SK-N-SH (cell line): ENCODE results near the gene MMP23B. TPM values are rescaled to one million over a fixed set of nuclear protein-coding genes. Genes with fewer than 3 reads are reported as not detected.

Source experiments
- CTCF ChIA-PET: fragments of 300-600, 350-600 bp; formaldehyde crosslinking; extraction: SDS; loops from one replicate; lab custom pipeline; 2021; lab: Yijun Ruan, JAX
- POLR2A ChIA-PET: fragments of 350-600 bp; sonication (Branson Sonifier 250); formaldehyde crosslinking; extraction: SDS; loops from one replicate; lab custom pipeline; 2020; ENCODE audit warnings: antibody characterized with exemption, inconsistent platforms; lab: Yijun Ruan, JAX
- DNase-seq: peaks from one replicate; pipeline ENCODE4 v3.0.0; 2012
- H2AFZ ChIP-seq: fragments of 200-600 bp; sonication (generic); 2 replicates; pipeline ENCODE4 v1.8.1; 2016; ENCODE audit warnings: antibody characterized with exemption, mild to moderate bottlenecking, low read depth
- H3F3A ChIP-seq: fragments of 200-600 bp; sonication (generic); replicated peaks from 2 replicates; pipeline ENCODE3; 2016; ENCODE audit warnings: antibody characterized with exemption, mild to moderate bottlenecking; ENCODE audit not compliant: insufficient read depth
- H3K27ac ChIP-seq, 2 experiments: fragments of 200-500 bp in 1 of 2; fragments of 200-600 bp in 1 of 2; sonication (Bioruptor generic) in 1 of 2; sonication (generic), shearing (Covaris generic) in 1 of 2; 2 replicates each; pipeline versions ENCODE4 v1.5.1 to v1.6.1; 2014 to 2016; ENCODE audit warnings: low read depth in 2 of 2, inconsistent platforms in 1 of 2, low read length in 1 of 2, mild to moderate bottlenecking in 1 of 2, mixed read lengths in 1 of 2
- H3K27me3 ChIP-seq: fragments of 200-600 bp; sonication (generic), shearing (Covaris generic); 2 replicates; pipeline ENCODE4 v1.6.1; 2016; ENCODE audit warnings: mixed run types; ENCODE audit not compliant: insufficient read depth
- H3K36me3 ChIP-seq, 2 experiments: fragments of 200-500 bp in 1 of 2; fragments of 200-600 bp in 1 of 2; sonication (Bioruptor generic) in 1 of 2; sonication (generic) in 1 of 2; replicated peaks in 1 of 2; 2 replicates each; pipeline versions ENCODE3 to v1.5.1; 2014 to 2016; ENCODE audit warnings: low read length in 1 of 2, mild to moderate bottlenecking in 1 of 2; ENCODE audit not compliant: insufficient read depth in 2 of 2, control insufficient read depth in 1 of 2
- H3K4me1 ChIP-seq, 2 experiments: fragments of 200-500 bp in 1 of 2; fragments of 200-600 bp in 1 of 2; sonication (Bioruptor generic) in 1 of 2; sonication (generic), shearing (Covaris generic) in 1 of 2; 2 replicates each; pipeline versions ENCODE4 v1.5.1 to v1.6.1; 2014 to 2016; ENCODE audit warnings: low read depth in 1 of 2, low read length in 1 of 2, mixed run types in 1 of 2; ENCODE audit not compliant: insufficient read depth in 2 of 2, control insufficient read depth in 1 of 2
- H3K4me2 ChIP-seq: fragments of 200-600 bp; sonication (generic), shearing (Covaris generic); 2 replicates; pipeline ENCODE4 v1.6.1; 2017; ENCODE audit warnings: mixed run types
- H3K4me3 ChIP-seq, 2 experiments: fragments of 200-500 bp in 1 of 2; fragments of 200-600 bp in 1 of 2; sonication (Bioruptor generic) in 1 of 2; sonication (generic), shearing (Covaris generic) in 1 of 2; 2 replicates each; pipeline versions ENCODE4 v1.5.1 to v1.8.1; 2014 to 2016; ENCODE audit warnings: low read depth in 2 of 2, inconsistent platforms in 1 of 2, low read length in 1 of 2, mild to moderate bottlenecking in 1 of 2, mixed read lengths in 1 of 2, moderate library complexity in 1 of 2
- H3K79me2 ChIP-seq: fragments of 200-600 bp; sonication (generic); 2 replicates; pipeline ENCODE4 v1.8.1; 2017; ENCODE audit warnings: mild to moderate bottlenecking; ENCODE audit not compliant: insufficient read depth
- H3K9ac ChIP-seq: fragments of 200-600 bp; sonication (generic); 2 replicates; pipeline ENCODE4 v1.6.1; 2017; ENCODE audit warnings: mixed run types
- H3K9me2 ChIP-seq: fragments of 200-600 bp; sonication (generic); 2 replicates; pipeline ENCODE4 v1.6.1; 2017; ENCODE audit warnings: mixed run types
- H3K9me3 ChIP-seq: fragments of 200-600 bp; sonication (generic); 2 replicates; pipeline ENCODE4 v1.6.1; 2017; ENCODE audit warnings: mixed run types, mild to moderate bottlenecking, moderate library complexity
- H4K20me1 ChIP-seq: fragments of 200-600 bp; sonication (generic); 2 replicates; pipeline ENCODE4 v1.6.1; 2017; ENCODE audit warnings: mild to moderate bottlenecking, mixed run types; ENCODE audit not compliant: insufficient read depth
- CTCF ChIP-seq: fragments of 200-600 bp; sonication (generic); IDR thresholded peaks from 2 replicates; pipeline ENCODE4 v1.6.1; 2017; ENCODE audit warnings: antibody characterized with exemption, mild to moderate bottlenecking, moderate library complexity
- FOXJ3 ChIP-seq: sonication (generic); formaldehyde crosslinking; IDR thresholded peaks from 2 replicates; pipeline ENCODE4 v1.5.1; 2020; ENCODE audit warnings: mild to moderate bottlenecking, missing genetic modification reagents
- GABPA ChIP-seq: IDR thresholded peaks from 2 replicates; pipeline ENCODE4 v1.4.0; 2012; ENCODE audit warnings: low read depth, mild to moderate bottlenecking
- GATA2 ChIP-seq: sonication (generic); formaldehyde crosslinking; IDR thresholded peaks from 2 replicates; pipeline ENCODE4 v1.5.0; 2020; ENCODE audit warnings: mild to moderate bottlenecking, missing genetic modification reagents
- JUND ChIP-seq: IDR thresholded peaks from 2 replicates; pipeline ENCODE4 v1.4.0; 2012
- POLR2AphosphoS5 ChIP-seq: IDR thresholded peaks from 2 replicates; pipeline ENCODE4 v1.6.1; 2012; ENCODE audit warnings: low read depth, low read length
- RAD21 ChIP-seq: IDR thresholded peaks from 2 replicates; pipeline ENCODE4 v1.6.1; 2012; ENCODE audit warnings: mild to moderate bottlenecking, low read length
- RFX5 ChIP-seq: IDR thresholded peaks from 2 replicates; pipeline ENCODE4 v1.6.1; 2012; ENCODE audit warnings: mild to moderate bottlenecking, improper control_type of control experiment, low read length
- SMC3 ChIP-seq: IDR thresholded peaks from 2 replicates; pipeline ENCODE4 v1.6.1; 2012; ENCODE audit warnings: low read depth, low read length, improper control_type of control experiment
- TCF12 ChIP-seq: IDR thresholded peaks from 2 replicates; pipeline ENCODE4 v1.4.0; 2012
- USF1 ChIP-seq: IDR thresholded peaks from 2 replicates; pipeline ENCODE4 v1.4.0; 2012; ENCODE audit warnings: low read depth, borderline replicate concordance
- WGBS: methylation state at CpG from one replicate; pipeline ENCODE4 v1.1.6; 2017; ENCODE audit warnings: low lambda C conversion rate; 5-methylcytosine and 5-hydroxymethylcytosine counted together
- polyA plus RNA-seq, 3 experiments: library from polyadenylated mRNA; depleted of rRNA; stranded (reverse); fragments of >200 nt; gene quantifications; 2 replicates each; pipeline ENCODE4 v1.2.3, GENCODE V29; 2012
- TF ChIP-seq, protein P1 (sequence below): fragments of 150-350 bp; IDR thresholded peaks from 2 replicates; pipeline ENCODE4 v1.6.1; 2017; ENCODE audit warnings: antibody characterized with exemption, low read length, low read depth, borderline replicate concordance
- TF ChIP-seq, protein P2 (sequence below): IDR thresholded peaks from 2 replicates; pipeline ENCODE4; 2012

MMP23B gene
- polyA plus RNA-seq, 1 of the 3 experiments (the other 2 are of a cell fraction) = 1.2 TPM

- Histone ChIP-seq H3F3A (no peaks in the 10 kb centered on the region), H3K9me2 (no peaks in the 10 kb centered on the region), H2AFZ (no peak overlapping the region), H3K79me2 (peaks cover 28% of the 10 kb centered on the region), H3K4me3 (no peak overlapping the region), H3K9ac (no peak overlapping the region), H3K36me3 (no peaks in the 10 kb centered on the region), H3K9me3 (no peaks in the 10 kb centered on the region)
- no peak for DNase-seq
- WGBS = 89% methylated on average over 3 of the region's 3 CpGs
- TF ChIP-seq USF1 (no peak), JUND (no peak), GABPA (no peak), SMC3 (no peak), TCF12 (no peak), RAD21 (no peak), FOXJ3 (no peak)
- TF ChIP-seq, protein P1, sequence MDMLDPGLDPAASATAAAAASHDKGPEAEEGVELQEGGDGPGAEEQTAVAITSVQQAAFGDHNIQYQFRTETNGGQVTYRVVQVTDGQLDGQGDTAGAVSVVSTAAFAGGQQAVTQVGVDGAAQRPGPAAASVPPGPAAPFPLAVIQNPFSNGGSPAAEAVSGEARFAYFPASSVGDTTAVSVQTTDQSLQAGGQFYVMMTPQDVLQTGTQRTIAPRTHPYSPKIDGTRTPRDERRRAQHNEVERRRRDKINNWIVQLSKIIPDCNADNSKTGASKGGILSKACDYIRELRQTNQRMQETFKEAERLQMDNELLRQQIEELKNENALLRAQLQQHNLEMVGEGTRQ = no peak
- TF ChIP-seq, all 33 proteins: peak for 0
- Histone ChIP-seq H3K4me1 (peaks cover 0 to 17% of the 10 kb centered on the region in 2 experiments; a peak in 1 of 4 replicates), H3K27me3 (no peaks in the 10 kb centered on the region), H4K20me1 (peaks cover 10% of the 10 kb centered on the region), H3K4me2 (no peak overlapping the region), H3K27ac (no peak overlapping the region)
- ChIA-PET CTCF (no interaction called here), POLR2A (interaction anchor here (0.7 kb wide), 1 partner anchor 12 kb away, joined by 5 read pairs; no protein-coding TSS in a partner anchor)
Measured at GRCh38 chr1:1612104-1612400, 19.9 kb upstream of the MMP23B start.

DNA sequence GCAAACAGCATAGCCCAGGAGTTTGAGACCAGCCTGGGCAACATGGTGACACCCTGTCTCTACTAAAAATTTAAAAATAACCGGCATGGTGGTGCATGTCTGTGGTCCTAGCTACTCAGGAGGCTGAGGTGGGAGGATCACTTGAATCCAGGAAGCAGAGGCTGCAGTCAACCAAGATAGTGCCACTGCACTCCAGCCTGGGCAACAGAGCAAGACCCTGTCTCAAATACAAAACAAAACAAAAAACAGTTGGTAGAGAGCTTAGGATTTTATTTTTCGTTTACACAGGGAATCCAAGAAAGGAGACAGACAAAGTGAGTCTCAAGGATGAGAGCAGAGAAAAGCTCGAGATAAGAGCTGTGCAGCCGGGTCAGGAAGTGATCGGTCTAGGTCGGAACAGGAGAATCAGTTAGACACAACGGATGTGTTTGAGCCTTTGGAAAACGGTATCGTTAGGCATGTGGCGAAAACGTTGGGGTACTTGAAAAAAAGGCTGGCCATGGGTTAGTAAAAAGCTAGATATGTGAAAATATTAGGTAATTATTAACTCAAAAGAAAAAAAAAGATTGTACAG is 18.4 kb upstream of the MMP23B start:
- H3K9me3 ChIP-seq = no peaks in the 10 kb centered on the region
- 90% methylated on average over 11 of the region's 11 CpGs for WGBS
- ChIA-PET POLR2A (no interaction called here), CTCF (interaction anchor here (0.7 to 1.4 kb wide), 5 partner anchors 9 to 1977 kb away, joined by 3 to 5 read pairs (median 3); no protein-coding TSS in a partner anchor)
- H3K36me3 ChIP-seq = peaks cover 3 to 7% of the 10 kb centered on the region in 2 experiments
- no peak overlapping the region for H2AFZ ChIP-seq
- no peaks in the 10 kb centered on the region for H3K27me3 ChIP-seq
- DNase-seq = no peak
- TF ChIP-seq, protein P2, sequence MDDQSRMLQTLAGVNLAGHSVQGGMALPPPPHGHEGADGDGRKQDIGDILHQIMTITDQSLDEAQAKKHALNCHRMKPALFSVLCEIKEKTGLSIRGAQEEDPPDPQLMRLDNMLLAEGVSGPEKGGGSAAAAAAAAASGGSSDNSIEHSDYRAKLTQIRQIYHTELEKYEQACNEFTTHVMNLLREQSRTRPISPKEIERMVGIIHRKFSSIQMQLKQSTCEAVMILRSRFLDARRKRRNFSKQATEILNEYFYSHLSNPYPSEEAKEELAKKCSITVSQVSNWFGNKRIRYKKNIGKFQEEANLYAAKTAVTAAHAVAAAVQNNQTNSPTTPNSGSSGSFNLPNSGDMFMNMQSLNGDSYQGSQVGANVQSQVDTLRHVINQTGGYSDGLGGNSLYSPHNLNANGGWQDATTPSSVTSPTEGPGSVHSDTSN = no peak
- TF ChIP-seq CTCF (no peak), RFX5 (no peak), GATA2 (no peak), POLR2AphosphoS5 (no peak)
- TF ChIP-seq, all 33 proteins: peak for 0
- Histone ChIP-seq H3K4me2 (peak overlapping the region; percentile 92), H3K4me3 (peak overlapping the region; percentile 86 to 88; a peak in 2 of 4 replicates), H4K20me1 (peaks cover 10% of the 10 kb centered on the region), H3F3A (no peaks in the 10 kb centered on the region), H3K9ac (no peak overlapping the region), H3K79me2 (peaks cover 41% of the 10 kb centered on the region), H3K4me1 (peaks cover 0 to 18% of the 10 kb centered on the region in 2 experiments; a peak in 1 of 4 replicates), H3K9me2 (no peaks in the 10 kb centered on the region), H3K27ac (no peak overlapping the region)
